SK-N-SH (cell line): ENCODE measurements around the gene GRAMD1B. TPM values are rescaled to one million over a fixed set of nuclear protein-coding genes. Genes with fewer than 3 reads are reported as not detected.

Experiments
- CTCF ChIA-PET: fragments of 300-600, 350-600 bp; formaldehyde crosslinking; extraction: SDS; loops from one replicate; lab custom pipeline; 2021; lab: Yijun Ruan, JAX
- POLR2A ChIA-PET: fragments of 350-600 bp; sonication (Branson Sonifier 250); formaldehyde crosslinking; extraction: SDS; loops from one replicate; lab custom pipeline; 2020; ENCODE audit warnings: antibody characterized with exemption, inconsistent platforms; lab: Yijun Ruan, JAX
- DNase-seq: peaks from one replicate; pipeline ENCODE4 v3.0.0; 2012
- H2AFZ ChIP-seq: fragments of 200-600 bp; sonication (generic); 2 replicates; pipeline ENCODE4 v1.8.1; 2016; ENCODE audit warnings: antibody characterized with exemption, mild to moderate bottlenecking, low read depth
- H3F3A ChIP-seq: fragments of 200-600 bp; sonication (generic); replicated peaks from 2 replicates; pipeline ENCODE3; 2016; ENCODE audit warnings: antibody characterized with exemption, mild to moderate bottlenecking; ENCODE audit not compliant: insufficient read depth
- H3K27ac ChIP-seq, 2 experiments: fragments of 200-500 bp in 1 of 2; fragments of 200-600 bp in 1 of 2; sonication (Bioruptor generic) in 1 of 2; sonication (generic), shearing (Covaris generic) in 1 of 2; 2 replicates each; pipeline versions ENCODE4 v1.5.1 to v1.6.1; 2014 to 2016; ENCODE audit warnings: low read depth in 2 of 2, inconsistent platforms in 1 of 2, low read length in 1 of 2, mild to moderate bottlenecking in 1 of 2, mixed read lengths in 1 of 2
- H3K27me3 ChIP-seq: fragments of 200-600 bp; sonication (generic), shearing (Covaris generic); 2 replicates; pipeline ENCODE4 v1.6.1; 2016; ENCODE audit warnings: mixed run types; ENCODE audit not compliant: insufficient read depth
- H3K36me3 ChIP-seq, 2 experiments: fragments of 200-500 bp in 1 of 2; fragments of 200-600 bp in 1 of 2; sonication (Bioruptor generic) in 1 of 2; sonication (generic) in 1 of 2; replicated peaks in 1 of 2; 2 replicates each; pipeline versions ENCODE3 to v1.5.1; 2014 to 2016; ENCODE audit warnings: low read length in 1 of 2, mild to moderate bottlenecking in 1 of 2; ENCODE audit not compliant: insufficient read depth in 2 of 2, control insufficient read depth in 1 of 2
- H3K4me1 ChIP-seq, 2 experiments: fragments of 200-500 bp in 1 of 2; fragments of 200-600 bp in 1 of 2; sonication (Bioruptor generic) in 1 of 2; sonication (generic), shearing (Covaris generic) in 1 of 2; 2 replicates each; pipeline versions ENCODE4 v1.5.1 to v1.6.1; 2014 to 2016; ENCODE audit warnings: low read depth in 1 of 2, low read length in 1 of 2, mixed run types in 1 of 2; ENCODE audit not compliant: insufficient read depth in 2 of 2, control insufficient read depth in 1 of 2
- H3K4me2 ChIP-seq: fragments of 200-600 bp; sonication (generic), shearing (Covaris generic); 2 replicates; pipeline ENCODE4 v1.6.1; 2017; ENCODE audit warnings: mixed run types
- H3K4me3 ChIP-seq, 2 experiments: fragments of 200-500 bp in 1 of 2; fragments of 200-600 bp in 1 of 2; sonication (Bioruptor generic) in 1 of 2; sonication (generic), shearing (Covaris generic) in 1 of 2; 2 replicates each; pipeline versions ENCODE4 v1.5.1 to v1.8.1; 2014 to 2016; ENCODE audit warnings: low read depth in 2 of 2, inconsistent platforms in 1 of 2, low read length in 1 of 2, mild to moderate bottlenecking in 1 of 2, mixed read lengths in 1 of 2, moderate library complexity in 1 of 2
- H3K79me2 ChIP-seq: fragments of 200-600 bp; sonication (generic); 2 replicates; pipeline ENCODE4 v1.8.1; 2017; ENCODE audit warnings: mild to moderate bottlenecking; ENCODE audit not compliant: insufficient read depth
- H3K9ac ChIP-seq: fragments of 200-600 bp; sonication (generic); 2 replicates; pipeline ENCODE4 v1.6.1; 2017; ENCODE audit warnings: mixed run types
- H3K9me2 ChIP-seq: fragments of 200-600 bp; sonication (generic); 2 replicates; pipeline ENCODE4 v1.6.1; 2017; ENCODE audit warnings: mixed run types
- H3K9me3 ChIP-seq: fragments of 200-600 bp; sonication (generic); 2 replicates; pipeline ENCODE4 v1.6.1; 2017; ENCODE audit warnings: mixed run types, mild to moderate bottlenecking, moderate library complexity
- H4K20me1 ChIP-seq: fragments of 200-600 bp; sonication (generic); 2 replicates; pipeline ENCODE4 v1.6.1; 2017; ENCODE audit warnings: mild to moderate bottlenecking, mixed run types; ENCODE audit not compliant: insufficient read depth
- FOSL2 ChIP-seq: IDR thresholded peaks from 2 replicates; pipeline ENCODE4 v1.4.0; 2012; ENCODE audit warnings: low read depth, mild to moderate bottlenecking, moderate library complexity, borderline replicate concordance
- GATA2 ChIP-seq: sonication (generic); formaldehyde crosslinking; IDR thresholded peaks from 2 replicates; pipeline ENCODE4 v1.5.0; 2020; ENCODE audit warnings: mild to moderate bottlenecking, missing genetic modification reagents
- JUND ChIP-seq: IDR thresholded peaks from 2 replicates; pipeline ENCODE4 v1.4.0; 2012
- MXI1 ChIP-seq: IDR thresholded peaks from 2 replicates; pipeline ENCODE4 v1.6.1; 2012; ENCODE audit warnings: mild to moderate bottlenecking, low read depth, low read length, improper control_type of control experiment
- NRF1 ChIP-seq: IDR thresholded peaks from 2 replicates; pipeline ENCODE4 v1.6.1; 2012; ENCODE audit warnings: low read depth, mild to moderate bottlenecking, low read length
- PBX3 ChIP-seq: IDR thresholded peaks from 2 replicates; pipeline ENCODE4; 2012
- RAD21 ChIP-seq: IDR thresholded peaks from 2 replicates; pipeline ENCODE4 v1.6.1; 2012; ENCODE audit warnings: mild to moderate bottlenecking, low read length
- REST ChIP-seq: IDR thresholded peaks from 2 replicates; pipeline ENCODE4 v1.6.1; 2012; ENCODE audit warnings: mild to moderate bottlenecking, low read depth, low read length, moderate library complexity
- RXRA ChIP-seq: IDR thresholded peaks from 2 replicates; pipeline ENCODE4 v1.4.0; 2012; ENCODE audit warnings: low read depth, mild to moderate bottlenecking, borderline replicate concordance
- SMC3 ChIP-seq: IDR thresholded peaks from 2 replicates; pipeline ENCODE4 v1.6.1; 2012; ENCODE audit warnings: low read depth, low read length, improper control_type of control experiment
- TCF12 ChIP-seq: IDR thresholded peaks from 2 replicates; pipeline ENCODE4 v1.4.0; 2012
- USF1 ChIP-seq: IDR thresholded peaks from 2 replicates; pipeline ENCODE4 v1.4.0; 2012; ENCODE audit warnings: low read depth, borderline replicate concordance
- WGBS: methylation state at CpG from one replicate; pipeline ENCODE4 v1.1.6; 2017; ENCODE audit warnings: low lambda C conversion rate; 5-methylcytosine and 5-hydroxymethylcytosine counted together
- polyA plus RNA-seq, 3 experiments: library from polyadenylated mRNA; depleted of rRNA; stranded (reverse); fragments of >200 nt; gene quantifications; 2 replicates each; pipeline ENCODE4 v1.2.3, GENCODE V29; 2012
- TF ChIP-seq, protein P1 (sequence below): fragments of 150-350 bp; IDR thresholded peaks from 2 replicates; pipeline ENCODE4 v1.6.1; 2017; ENCODE audit warnings: antibody characterized with exemption, low read length, low read depth, borderline replicate concordance
- TF ChIP-seq, protein P2 (sequence below): fragments of 150-350 bp; IDR thresholded peaks from 2 replicates; pipeline ENCODE4 v1.6.1; 2016; ENCODE audit warnings: mild to moderate bottlenecking, low read depth, low read length

GRAMD1B gene
- polyA plus RNA-seq, 1 of the 3 experiments (the other 2 are of a cell fraction): 14.5 TPM

DNA sequence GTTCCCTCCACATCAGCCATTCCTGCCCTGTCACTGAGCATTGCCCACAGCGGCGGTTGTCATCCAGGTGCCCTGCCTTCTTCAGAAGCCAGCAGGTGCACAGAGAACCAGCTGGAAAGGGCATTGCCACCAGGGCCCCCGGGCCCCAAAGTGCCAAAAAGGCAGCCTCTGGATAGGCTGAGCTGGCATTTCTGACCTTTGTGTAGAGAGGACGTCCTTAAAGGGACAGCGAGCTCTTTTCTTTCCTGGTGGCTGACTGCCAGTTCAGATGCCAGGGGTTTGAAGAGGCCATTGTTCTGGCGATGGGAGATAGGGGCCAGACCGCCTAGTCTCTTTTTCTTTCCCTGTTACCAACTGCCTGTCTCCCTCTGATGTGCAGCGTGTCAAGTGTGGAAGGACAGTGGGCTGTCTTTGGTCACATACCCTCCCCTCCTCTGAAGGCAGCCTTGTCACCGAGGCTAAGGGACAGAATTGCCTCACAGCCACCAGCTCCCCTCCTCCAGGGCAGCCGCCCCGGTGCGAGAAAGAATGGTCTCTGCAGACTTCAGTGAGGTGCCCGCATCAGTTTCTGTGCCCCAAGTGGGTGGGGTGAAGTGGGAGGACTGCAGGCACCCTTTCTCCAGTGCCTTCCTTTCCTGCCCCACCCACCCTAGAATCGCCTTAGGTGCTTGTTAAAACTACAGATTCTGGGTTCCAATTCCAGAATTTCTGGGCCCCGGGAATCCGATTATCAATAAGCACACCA, 114.7 kb downstream of the GRAMD1B start (continued):
- TF ChIP-seq, protein P1, sequence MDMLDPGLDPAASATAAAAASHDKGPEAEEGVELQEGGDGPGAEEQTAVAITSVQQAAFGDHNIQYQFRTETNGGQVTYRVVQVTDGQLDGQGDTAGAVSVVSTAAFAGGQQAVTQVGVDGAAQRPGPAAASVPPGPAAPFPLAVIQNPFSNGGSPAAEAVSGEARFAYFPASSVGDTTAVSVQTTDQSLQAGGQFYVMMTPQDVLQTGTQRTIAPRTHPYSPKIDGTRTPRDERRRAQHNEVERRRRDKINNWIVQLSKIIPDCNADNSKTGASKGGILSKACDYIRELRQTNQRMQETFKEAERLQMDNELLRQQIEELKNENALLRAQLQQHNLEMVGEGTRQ: no peak
- peak; percentile 73 for TF ChIP-seq GATA2
- no peak for TF ChIP-seq FOSL2
- TF ChIP-seq JUND: no peak
- TF ChIP-seq NRF1: no peak
- no peak for TF ChIP-seq REST
- TF ChIP-seq, all 33 proteins: peak for 4

DNA sequence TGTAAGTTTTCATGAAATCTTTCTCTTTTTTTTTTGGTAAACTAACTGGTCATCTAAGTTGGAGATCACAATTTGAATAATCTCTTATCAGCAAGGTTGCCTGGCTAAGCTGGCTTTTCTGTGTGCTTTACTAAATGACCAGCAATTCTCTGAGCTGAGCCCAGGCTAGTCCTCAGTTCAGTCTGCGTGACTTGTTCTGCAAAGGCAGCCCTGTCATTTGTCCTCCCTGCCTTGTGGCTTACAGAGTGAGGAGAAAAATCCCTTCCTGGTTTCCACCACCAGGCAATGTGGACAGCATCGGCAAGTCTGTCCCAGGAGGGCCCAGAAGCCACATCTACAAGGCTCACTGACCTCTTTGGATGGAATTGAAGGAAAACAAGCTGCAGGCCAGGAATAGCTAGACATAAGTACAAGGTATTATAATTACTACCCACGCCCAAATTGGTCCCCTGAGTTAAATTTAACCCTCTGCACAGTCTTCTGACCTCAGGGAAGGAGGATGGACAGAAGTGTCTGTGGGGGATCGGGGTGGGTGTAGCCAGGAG, 115.7 kb downstream of the GRAMD1B start:
- peak overlapping the region; percentile 43 for H3K4me2 ChIP-seq
- no peaks in the 10 kb centered on the region for H4K20me1 ChIP-seq
- H3K27ac ChIP-seq: peak overlapping the region; percentile 39 to 50
- no peak for DNase-seq
- no peak overlapping the region for H2AFZ ChIP-seq
- no peaks in the 10 kb centered on the region for H3K36me3 ChIP-seq
- WGBS: 95% methylated on average over 4 of the region's 4 CpGs
- TF ChIP-seq USF1 (no peak), SMC3 (no peak), RXRA (no peak), PBX3 (no peak), MXI1 (no peak), TCF12 (no peak), RAD21 (no peak)
- TF ChIP-seq, protein P2, sequence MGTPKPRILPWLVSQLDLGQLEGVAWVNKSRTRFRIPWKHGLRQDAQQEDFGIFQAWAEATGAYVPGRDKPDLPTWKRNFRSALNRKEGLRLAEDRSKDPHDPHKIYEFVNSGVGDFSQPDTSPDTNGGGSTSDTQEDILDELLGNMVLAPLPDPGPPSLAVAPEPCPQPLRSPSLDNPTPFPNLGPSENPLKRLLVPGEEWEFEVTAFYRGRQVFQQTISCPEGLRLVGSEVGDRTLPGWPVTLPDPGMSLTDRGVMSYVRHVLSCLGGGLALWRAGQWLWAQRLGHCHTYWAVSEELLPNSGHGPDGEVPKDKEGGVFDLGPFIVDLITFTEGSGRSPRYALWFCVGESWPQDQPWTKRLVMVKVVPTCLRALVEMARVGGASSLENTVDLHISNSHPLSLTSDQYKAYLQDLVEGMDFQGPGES: no peak
- H3K27me3 ChIP-seq: no peaks in the 10 kb centered on the region
- no peak overlapping the region for H3K9ac ChIP-seq
- H3K4me3 ChIP-seq: no peak overlapping the region
- peaks cover 23 to 30% of the 10 kb centered on the region in 2 experiments; a peak in 3 of 4 replicates for H3K4me1 ChIP-seq
- ChIA-PET CTCF (interaction anchor here (0.8 to 4.6 kb wide), 8 partner anchors 9 to 166 kb away, joined by 3 to 24 read pairs (median 4); no protein-coding TSS in a partner anchor), POLR2A (no interaction called here)
- H3F3A ChIP-seq: peaks cover 9% of the 10 kb centered on the region
- H3K79me2 ChIP-seq: peaks cover 10% of the 10 kb centered on the region; the same call in 1 of the 2 replicates
- H3K9me3 ChIP-seq: no peaks in the 10 kb centered on the region
- H3K9me2 ChIP-seq: no peaks in the 10 kb centered on the region
